Fibroblast of upper back skin (primary cell): Measurements from ENCODE around the gene IQSEC2.

Experiments used
- DNase-seq: peaks from one replicate; pipeline ENCODE4 v3.0.0-alpha.2; 2013

IQSEC2 gene

GRCh38 chrX:53241558-53241957, 39.8 kb downstream of the IQSEC2 start:
- no peak for DNase-seq

GRCh38 chrX:53239474-53239873, 41.9 kb downstream of the IQSEC2 start:
- DNase-seq = no peak

GRCh38 chrX:53237056-53237455, 44.3 kb downstream of the IQSEC2 start:
- DNase-seq = no peak

GRCh38 chrX:53236025-53236679, 45.2 kb downstream of the IQSEC2 start:
- no peak for DNase-seq

GRCh38 chrX:53235566-53235965, 45.8 kb downstream of the IQSEC2 start:
- no peak for DNase-seq

GRCh38 chrX:53234484-53234883, 46.9 kb downstream of the IQSEC2 start:
- no peak for DNase-seq

GRCh38 chrX:53233536-53233935, 47.8 kb downstream of the IQSEC2 start:
- DNase-seq = no peak

GRCh38 chrX:53230116-53230515, 51.3 kb downstream of the IQSEC2 start:
- DNase-seq = no peak

GRCh38 chrX:53227224-53227765, 54.1 kb downstream of the IQSEC2 start:
- DNase-seq = no peak

- DNase-seq = peak; percentile 89
These were observed 56.3 kb downstream of the IQSEC2 start, which contains the start of gene KDM5C for GRCh38 chrX:53224860-53225797. Gene KDM5C, minus strand, starts transcription at chrX:53225207. Its CDS starts 318 bp downstream, at chrX:53224889.

GRCh38 chrX:53223955-53224859, 57.2 kb downstream of the IQSEC2 start:
- peak; percentile 32 for DNase-seq

- DNase-seq = peak; percentile 4
These were observed 58.2 kb downstream of the IQSEC2 start for GRCh38 chrX:53223068-53223693.
